Measurements from ENCODE around the gene UVSSA. TPM values are rescaled to one million over a fixed set of nuclear protein-coding genes. Genes with fewer than 3 reads are reported as not detected.

The UVSSA gene
- total and polyA plus RNA-seq, 9 of the 15 experiments (the other 6 are each of a cell fraction or from before 2014, with no cell fraction given): 0.21 to 14.6 (median 3.3) TPM

DNA sequence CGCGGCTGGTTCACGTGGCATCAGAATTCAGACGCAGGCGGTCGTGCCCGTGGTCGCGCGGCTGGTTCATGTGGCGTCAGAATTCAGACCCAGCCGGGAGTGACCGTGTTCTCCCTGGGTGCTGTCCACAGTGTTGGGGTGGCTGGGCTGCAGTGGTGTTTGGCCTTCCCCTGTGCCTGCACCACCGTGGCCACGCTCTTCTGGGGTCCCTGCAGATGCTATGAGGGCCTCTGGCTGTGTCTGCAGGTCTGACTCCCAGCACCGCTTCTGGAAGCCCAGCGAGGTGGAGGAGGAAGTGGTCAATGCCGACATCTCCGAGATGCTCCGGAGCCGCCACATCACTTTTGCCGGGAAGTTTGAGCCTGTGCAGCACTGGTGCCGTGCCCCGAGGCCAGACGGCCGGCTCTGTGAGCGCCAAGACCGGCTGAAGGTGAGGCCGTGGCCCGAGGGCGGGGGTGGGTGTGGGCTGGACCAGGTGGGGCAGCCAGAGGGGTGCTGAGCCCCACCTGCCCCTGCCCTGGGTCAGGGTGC lies 32.9 kb downstream of the UVSSA start:
- Histone ChIP-seq H3K4me2 (ENCODE audit: insufficient read depth, low read length) (no peak overlapping the region), H3K9me1 (ENCODE audit: control insufficient read depth, insufficient read depth, low read length) (no peaks in the 10 kb centered on the region), H3K27me3 (ENCODE audit: control insufficient read depth in 2 of 2, insufficient read depth in 2 of 2, low read length in 2 of 2) (no peaks in the 10 kb centered on the region), H3K9ac (ENCODE audit: insufficient read depth in 1 of 2, low read depth in 2 of 2, low read length in 2 of 2) (no peak overlapping the region), H4K20me1 (replicated peaks; ENCODE audit: control insufficient read depth, insufficient read depth, low read length) (no peaks in the 10 kb centered on the region), H3K36me3 (ENCODE audit: control insufficient read depth, insufficient read depth, low read length) (no peaks in the 10 kb centered on the region), H3K27ac (ENCODE audit: extremely low read depth, low read depth, low read length) (no peak overlapping the region), H2AFZ (ENCODE audit: low read depth, low read length) (no peak overlapping the region), H3K9me3 (replicated peaks; ENCODE audit: control insufficient read depth, insufficient read depth, low read depth, low read length) (no peaks in the 10 kb centered on the region), H3K4me1 (replicated peaks in 1 of 2; ENCODE audit: control insufficient read depth in 2 of 2, insufficient read depth in 2 of 2, low read length in 2 of 2) (peaks cover 0 to 21% of the 10 kb centered on the region in 2 experiments; a peak in 2 of 5 replicates), H3K4me3 (no peak overlapping the region), H3K79me2 (ENCODE audit: control insufficient read depth, insufficient read depth, low read length) (no peaks in the 10 kb centered on the region)
- intact Hi-C loops (cut with micrococcal nuclease) (no loop called here), in situ Hi-C loops (cut with MboI) (no loop called here)
- FAIRE-seq (no peak), ATAC-seq (no peak), DNase-seq (ENCODE audit: extremely low read depth in 1 of 4, low spot score in 3 of 4) (no peak)
- POLR2A ChIA-PET: no interaction called here
- WGBS (ENCODE audit: insufficient coverage, low coverage, missing lambda C conversion rate): 87% methylated on average over 27 of the region's 31 CpGs
- CTCF ChIA-PET (ENCODE audit: low intra/inter-chr PET ratio): no interaction called here
- no TSS peak for BruUV-seq (replicated peaks)
- TF ChIP-seq NBN (IDR thresholded peaks at IDR 0.05; ENCODE audit: low read depth): no peak
- TF ChIP-seq ARID2 (IDR thresholded peaks at IDR 0.05): no peak
- TF ChIP-seq ZBED1 (IDR thresholded peaks at IDR 0.05): no peak
- TF ChIP-seq ZNF507 (tag; conservative IDR thresholded peaks at IDR 0.05): no peak
- no peak for TF ChIP-seq KLF10 (CRISPR knock-in tag; IDR thresholded peaks at IDR 0.05)
- no peak for TF ChIP-seq RBM39 (optimal IDR thresholded peaks at IDR 0.05; ENCODE audit: low read depth, low read length)
- no peak for TF ChIP-seq SMAD4 (CRISPR knock-in tag; conservative IDR thresholded peaks at IDR 0.05)
- TF ChIP-seq ZFP30 (CRISPR knock-in tag; IDR thresholded peaks at IDR 0.05; ENCODE audit: borderline replicate concordance): no peak
- no peak for TF ChIP-seq ZNF644 (tag; IDR thresholded peaks at IDR 0.05; ENCODE audit: low read depth)
- TF ChIP-seq MCM7 (IDR thresholded peaks at IDR 0.05): no peak
- TF ChIP-seq HNRNPUL1 (IDR thresholded peaks at IDR 0.05; ENCODE audit: low read length): no peak
- no peak for TF ChIP-seq ETV6 (IDR thresholded peaks at IDR 0.05; ENCODE audit: borderline replicate concordance in 1 of 2, low read depth in 2 of 2, low read length in 1 of 2)
- TF ChIP-seq ETV6 (CRISPR knock-in tag; IDR thresholded peaks at IDR 0.05; ENCODE audit: borderline replicate concordance): no peak
- TF ChIP-seq JUN (IDR thresholded peaks at IDR 0.05; ENCODE audit: borderline replicate concordance, low read depth, low read length): no peak
- TF ChIP-seq JUN (CRISPR knock-in tag; IDR thresholded peaks at IDR 0.05; ENCODE audit: borderline replicate concordance): no peak

All from K562 (cell line).